ENCODE results near the gene RBM47. TPM values are rescaled to one million over a fixed set of nuclear protein-coding genes. Genes with fewer than 3 reads are reported as not detected.

Gene RBM47
- total RNA-seq, 1 donor from 2014 or later: 0.12 TPM

DNA sequence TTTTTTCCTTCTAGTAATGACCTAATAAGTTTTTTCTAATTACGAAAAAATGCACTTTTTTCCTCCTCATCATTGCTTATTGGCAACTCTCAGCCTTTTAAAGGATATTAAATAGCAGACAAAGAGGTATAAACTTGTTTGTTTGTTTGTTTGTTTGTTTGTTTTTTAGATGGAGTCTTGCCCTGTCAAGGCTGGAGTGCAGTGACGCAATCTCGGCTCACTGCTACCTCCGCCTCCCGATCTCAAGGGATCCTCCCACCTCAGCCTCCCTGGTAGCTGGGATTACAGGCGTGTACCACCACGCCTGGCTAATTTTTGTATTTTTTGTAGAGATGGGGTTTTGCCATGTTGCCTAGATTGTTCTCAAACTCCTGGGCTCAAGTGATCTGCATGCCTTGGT lies 6.0 kb downstream of the RBM47 start:
- Mint-ChIP-seq H3K4me3 (ENCODE audit: unreplicated experiment) (no peak overlapping the region), H3K4me1 (ENCODE audit: low read depth) (peaks cover 18% of the 10 kb centered on the region), H3K27me3 (ENCODE audit: low read depth) (peaks cover 18% of the 10 kb centered on the region), H3K27ac (ENCODE audit: unreplicated experiment) (no peak overlapping the region), H3K9me3 (ENCODE audit: low read depth) (peaks cover 4% of the 10 kb centered on the region), H3K36me3 (ENCODE audit: low read depth) (peaks cover 1% of the 10 kb centered on the region)
- TF ChIP-seq, protein P1, sequence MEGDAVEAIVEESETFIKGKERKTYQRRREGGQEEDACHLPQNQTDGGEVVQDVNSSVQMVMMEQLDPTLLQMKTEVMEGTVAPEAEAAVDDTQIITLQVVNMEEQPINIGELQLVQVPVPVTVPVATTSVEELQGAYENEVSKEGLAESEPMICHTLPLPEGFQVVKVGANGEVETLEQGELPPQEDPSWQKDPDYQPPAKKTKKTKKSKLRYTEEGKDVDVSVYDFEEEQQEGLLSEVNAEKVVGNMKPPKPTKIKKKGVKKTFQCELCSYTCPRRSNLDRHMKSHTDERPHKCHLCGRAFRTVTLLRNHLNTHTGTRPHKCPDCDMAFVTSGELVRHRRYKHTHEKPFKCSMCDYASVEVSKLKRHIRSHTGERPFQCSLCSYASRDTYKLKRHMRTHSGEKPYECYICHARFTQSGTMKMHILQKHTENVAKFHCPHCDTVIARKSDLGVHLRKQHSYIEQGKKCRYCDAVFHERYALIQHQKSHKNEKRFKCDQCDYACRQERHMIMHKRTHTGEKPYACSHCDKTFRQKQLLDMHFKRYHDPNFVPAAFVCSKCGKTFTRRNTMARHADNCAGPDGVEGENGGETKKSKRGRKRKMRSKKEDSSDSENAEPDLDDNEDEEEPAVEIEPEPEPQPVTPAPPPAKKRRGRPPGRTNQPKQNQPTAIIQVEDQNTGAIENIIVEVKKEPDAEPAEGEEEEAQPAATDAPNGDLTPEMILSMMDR (IDR thresholded peaks at IDR 0.05): no peak
- no peak for DNase-seq (ENCODE audit: low spot score)

GRCh38 chr4:40622913-40623312 lies 6.8 kb downstream of the RBM47 start:
- Mint-ChIP-seq H3K36me3 (ENCODE audit: low read depth) (peaks cover 1% of the 10 kb centered on the region), H3K27me3 (ENCODE audit: low read depth) (peaks cover 14% of the 10 kb centered on the region), H3K9me3 (ENCODE audit: low read depth) (peaks cover 4% of the 10 kb centered on the region), H3K4me1 (ENCODE audit: low read depth) (peaks cover 15% of the 10 kb centered on the region), H3K4me3 (ENCODE audit: unreplicated experiment) (no peak overlapping the region), H3K27ac (ENCODE audit: unreplicated experiment) (no peak overlapping the region)
- no peak for DNase-seq (ENCODE audit: low spot score)
- TF ChIP-seq, protein P1 (IDR thresholded peaks at IDR 0.05): no peak

DNA sequence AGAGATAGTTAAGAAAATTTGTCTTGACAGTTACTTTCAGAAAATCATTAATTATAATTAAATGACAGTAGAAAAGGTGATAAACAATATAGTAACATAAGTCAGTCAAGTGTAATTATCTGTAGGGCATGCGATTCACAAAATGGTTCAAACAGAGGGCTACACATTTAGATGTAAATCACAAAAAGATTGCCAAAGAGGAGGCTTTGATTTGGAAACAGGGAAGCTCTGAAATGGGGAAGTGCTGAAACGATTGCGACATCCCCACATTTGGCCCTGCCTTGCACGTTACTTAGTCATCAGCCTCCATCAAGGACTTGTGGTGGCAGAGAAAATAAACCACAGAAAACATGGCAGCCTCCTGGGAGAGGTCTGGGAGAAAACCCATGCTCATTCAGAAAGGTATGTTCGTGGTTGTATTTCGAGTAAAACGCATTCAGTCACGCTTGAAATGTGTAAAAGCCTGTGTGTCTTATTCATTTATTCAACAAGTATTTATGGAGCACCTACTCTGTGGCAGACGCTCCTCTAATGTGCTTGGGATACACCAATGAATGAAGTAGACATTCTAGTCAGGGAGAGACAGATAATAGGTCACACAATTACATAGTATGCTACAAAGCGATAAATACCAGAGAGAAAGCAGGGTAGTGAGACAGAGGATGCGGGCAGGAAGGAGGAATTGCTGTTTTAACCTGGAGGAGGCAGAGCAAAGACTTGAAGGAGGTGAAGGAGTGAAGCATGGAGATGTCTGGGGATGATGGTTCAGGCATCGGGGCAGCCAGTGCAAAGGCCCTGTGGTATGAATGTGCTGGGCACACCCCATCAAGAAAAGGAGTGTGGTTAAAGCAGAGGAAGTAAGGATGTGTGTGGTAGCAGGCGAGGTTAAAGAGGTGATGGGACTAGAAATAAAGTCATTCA lies 7.8 kb downstream of the RBM47 start:
- H3K4me3 Mint-ChIP-seq (ENCODE audit: unreplicated experiment): no peak overlapping the region
- H3K9me3 Mint-ChIP-seq (ENCODE audit: low read depth): peaks cover 4% of the 10 kb centered on the region
- TF ChIP-seq, protein P1 (IDR thresholded peaks at IDR 0.05): no peak
- H3K27ac Mint-ChIP-seq (ENCODE audit: unreplicated experiment): no peak overlapping the region
- H3K27me3 Mint-ChIP-seq (ENCODE audit: low read depth): peaks cover 10% of the 10 kb centered on the region
- no peak for DNase-seq (ENCODE audit: low spot score)
- H3K36me3 Mint-ChIP-seq (ENCODE audit: low read depth): peaks cover 1% of the 10 kb centered on the region
- peaks cover 15% of the 10 kb centered on the region for H3K4me1 Mint-ChIP-seq (ENCODE audit: low read depth)

GRCh38 chr4:40621229-40621591 lies 8.5 kb downstream of the RBM47 start:
- TF ChIP-seq, protein P1 (IDR thresholded peaks at IDR 0.05): no peak
- DNase-seq (ENCODE audit: low spot score): no peak
- Mint-ChIP-seq H3K9me3 (ENCODE audit: low read depth) (peaks cover 4% of the 10 kb centered on the region), H3K36me3 (ENCODE audit: low read depth) (no peaks in the 10 kb centered on the region), H3K4me1 (ENCODE audit: low read depth) (peaks cover 10% of the 10 kb centered on the region), H3K27me3 (ENCODE audit: low read depth) (peaks cover 4% of the 10 kb centered on the region), H3K4me3 (ENCODE audit: unreplicated experiment) (no peak overlapping the region), H3K27ac (ENCODE audit: unreplicated experiment) (no peak overlapping the region)

GRCh38 chr4:40619600-40619999 lies 10.1 kb downstream of the RBM47 start:
- no peak overlapping the region for H3K4me3 Mint-ChIP-seq (ENCODE audit: unreplicated experiment)
- peaks cover 2% of the 10 kb centered on the region for H3K27me3 Mint-ChIP-seq (ENCODE audit: low read depth)
- H3K9me3 Mint-ChIP-seq (ENCODE audit: low read depth): peaks cover 4% of the 10 kb centered on the region
- H3K36me3 Mint-ChIP-seq (ENCODE audit: low read depth): no peaks in the 10 kb centered on the region
- H3K27ac Mint-ChIP-seq (ENCODE audit: unreplicated experiment): no peak overlapping the region
- TF ChIP-seq, protein P1 (IDR thresholded peaks at IDR 0.05): no peak
- H3K4me1 Mint-ChIP-seq (ENCODE audit: low read depth): peaks cover 10% of the 10 kb centered on the region
- no peak for DNase-seq (ENCODE audit: low spot score)

Measured in chondrocyte (in vitro differentiated cells).